HG03108 (cell line): ENCODE measurements around the gene C14orf132.

Experiments
- ATAC-seq: cut with Tn5 transposase; IDR thresholded peaks from one replicate; pipeline ENCODE4 v1.9.1; 2021; ENCODE audit warnings: moderate library complexity; ENCODE audit not compliant: unreplicated experiment

C14orf132 gene

DNA sequence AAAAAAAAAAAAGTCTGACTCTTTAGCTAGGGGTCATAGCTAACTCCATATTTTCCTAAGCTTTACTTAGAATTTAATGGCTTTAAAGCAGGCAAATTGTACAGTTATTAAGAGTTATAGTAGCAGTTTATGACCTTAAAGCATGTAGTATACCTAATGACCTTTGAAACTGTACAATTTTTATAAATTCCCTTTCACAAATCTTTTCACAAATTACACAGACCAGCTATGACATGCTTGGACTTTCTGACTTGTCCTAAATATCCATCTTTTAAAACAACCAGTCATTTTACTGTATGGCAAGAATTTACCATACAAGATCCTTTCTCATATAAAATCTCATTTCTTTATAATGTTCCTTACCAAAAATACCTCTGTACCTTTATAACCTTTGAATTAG is 74.8 kb downstream of the C14orf132 start:
- ATAC-seq = no peak

DNA sequence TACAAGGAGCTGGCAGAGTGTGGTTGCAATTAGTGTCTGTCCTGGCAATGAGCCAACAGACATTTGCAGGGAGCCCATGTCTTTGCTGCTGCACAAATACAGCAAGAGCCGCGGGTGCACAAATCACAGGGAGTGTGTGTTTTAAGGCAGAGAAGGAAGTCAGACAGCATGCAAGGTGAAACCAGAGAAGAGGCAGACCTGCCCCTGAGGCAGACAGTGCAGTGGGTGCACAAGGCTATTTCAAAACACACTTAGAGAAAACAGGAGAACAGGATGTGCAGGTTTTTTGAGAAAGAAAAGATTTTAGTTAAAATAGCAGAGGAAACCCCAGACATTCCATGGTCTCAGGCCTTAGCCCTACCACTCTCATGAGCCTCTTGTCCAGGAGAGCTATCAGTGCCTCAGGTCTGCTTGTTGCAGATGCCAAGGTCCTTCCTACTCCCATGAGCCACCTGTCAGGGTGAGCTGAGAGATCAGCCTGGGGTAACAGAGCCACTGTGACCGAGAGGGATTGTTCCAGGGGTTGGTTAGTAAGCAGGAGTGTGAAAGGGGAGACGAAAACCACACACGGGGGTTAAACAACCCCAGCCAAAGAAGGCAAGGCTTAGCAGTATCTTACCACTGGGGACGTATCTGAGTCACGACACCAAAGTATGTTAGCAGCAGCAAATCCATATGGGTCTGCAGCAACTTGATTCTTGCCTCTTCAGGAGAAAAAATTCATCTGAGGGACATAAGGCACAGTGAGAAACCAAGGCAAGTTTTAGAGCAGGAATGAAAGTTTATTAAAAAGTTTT is 78.1 kb downstream of the C14orf132 start:
- no peak for ATAC-seq

DNA sequence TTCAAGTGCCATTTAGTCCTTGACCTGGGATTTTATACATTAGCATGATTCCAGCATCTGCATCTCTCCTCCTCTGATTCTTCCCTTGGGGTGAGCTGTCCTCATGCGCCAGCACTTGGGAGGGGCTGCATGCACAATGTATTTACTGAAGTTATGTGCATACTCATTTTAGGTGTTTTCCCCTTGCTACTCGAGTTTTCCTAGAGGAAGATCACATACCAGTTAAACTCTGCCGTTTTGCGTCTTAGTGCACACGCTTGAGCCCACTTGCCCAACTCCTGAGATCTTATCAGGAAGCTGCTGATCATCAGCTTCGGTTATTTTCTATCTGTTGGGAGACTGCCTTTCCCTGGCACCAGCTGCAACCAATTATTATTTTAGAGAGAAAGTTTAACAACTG is 78.8 kb downstream of the C14orf132 start:
- ATAC-seq = no peak

DNA sequence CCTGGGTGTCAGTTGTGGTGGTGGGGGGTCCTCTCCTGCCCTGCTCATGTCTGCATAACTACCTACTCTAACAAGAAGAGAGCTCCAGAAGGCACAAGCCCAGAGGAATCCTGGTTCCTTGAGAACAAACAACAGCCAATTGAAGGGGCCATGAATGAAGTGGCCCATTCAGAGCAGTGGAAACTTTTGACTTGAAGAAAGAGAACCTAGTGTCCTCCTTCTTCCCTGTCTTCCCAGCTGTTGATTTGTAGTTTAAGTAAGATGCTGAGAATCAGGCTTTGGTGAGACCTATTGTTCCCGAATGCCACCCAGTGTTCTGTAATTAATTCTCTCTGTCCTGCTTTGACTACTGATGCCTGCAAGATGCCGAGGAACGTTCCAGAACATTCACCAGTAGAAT is 79.2 kb downstream of the C14orf132 start:
- no peak for ATAC-seq

- no peak for ATAC-seq
These were observed 80.8 kb downstream of the C14orf132 start for GRCh38 chr14:96119947-96120346.

DNA sequence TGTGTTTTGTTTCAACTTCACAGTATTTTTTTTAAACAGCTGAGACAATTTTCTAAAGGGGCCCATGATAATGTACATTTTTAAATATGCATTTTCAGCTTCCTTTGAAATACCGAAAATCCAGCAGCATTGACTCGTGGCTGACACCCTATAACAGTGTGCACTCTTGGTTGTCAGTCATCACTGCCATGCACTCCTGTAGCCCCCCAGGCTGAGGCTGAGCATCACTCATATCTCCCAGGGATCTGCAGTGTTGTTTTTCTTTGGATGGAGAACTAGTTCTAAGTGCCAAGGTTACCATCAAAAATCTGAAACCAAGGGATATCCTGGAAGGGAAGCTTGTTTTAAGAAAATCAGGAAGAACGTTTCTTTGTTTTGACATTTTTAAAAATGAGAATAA is 81.2 kb downstream of the C14orf132 start:
- no peak for ATAC-seq

DNA sequence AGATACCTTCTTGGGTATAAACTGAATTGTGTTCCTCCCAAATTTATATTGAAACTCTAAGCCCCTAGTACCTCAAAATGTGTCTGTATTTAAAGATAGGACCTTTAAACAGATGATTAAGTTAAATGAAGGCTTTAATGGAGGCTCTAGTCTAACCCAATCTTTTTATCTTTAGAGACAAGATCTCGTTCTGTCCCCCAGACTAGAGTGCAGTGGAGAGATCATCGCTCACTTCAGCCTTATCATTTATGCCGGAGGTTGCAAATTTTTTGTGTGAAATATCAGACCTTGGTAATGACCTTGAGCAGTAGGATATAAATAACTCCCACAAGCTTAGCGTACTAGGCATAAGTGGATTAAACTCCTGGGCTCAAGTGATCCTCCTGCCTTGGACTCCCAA is 81.8 kb downstream of the C14orf132 start:
- no peak for ATAC-seq

GRCh38 chr14:96121660-96122395 is 82.7 kb downstream of the C14orf132 start:
- no peak for ATAC-seq

DNA sequence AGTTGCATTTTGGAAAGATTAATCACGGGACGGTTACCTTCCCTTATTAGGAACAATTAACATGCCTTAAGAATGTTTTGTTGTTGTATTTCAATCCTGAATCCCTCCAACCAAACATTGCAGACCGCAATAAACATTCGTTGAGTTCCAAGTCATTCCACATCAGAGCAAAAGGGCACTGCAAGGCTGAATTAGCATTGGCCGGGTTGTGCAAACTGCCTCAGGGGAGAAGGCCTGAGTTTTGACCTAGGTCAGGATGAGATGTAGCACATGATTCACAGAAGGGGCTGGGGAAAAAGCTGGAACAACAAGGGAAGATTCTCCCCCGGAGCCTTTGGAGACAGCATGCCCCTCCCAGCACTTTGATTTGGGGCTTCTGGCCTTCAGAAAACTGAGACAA is 83.3 kb downstream of the C14orf132 start:
- ATAC-seq = no peak

DNA sequence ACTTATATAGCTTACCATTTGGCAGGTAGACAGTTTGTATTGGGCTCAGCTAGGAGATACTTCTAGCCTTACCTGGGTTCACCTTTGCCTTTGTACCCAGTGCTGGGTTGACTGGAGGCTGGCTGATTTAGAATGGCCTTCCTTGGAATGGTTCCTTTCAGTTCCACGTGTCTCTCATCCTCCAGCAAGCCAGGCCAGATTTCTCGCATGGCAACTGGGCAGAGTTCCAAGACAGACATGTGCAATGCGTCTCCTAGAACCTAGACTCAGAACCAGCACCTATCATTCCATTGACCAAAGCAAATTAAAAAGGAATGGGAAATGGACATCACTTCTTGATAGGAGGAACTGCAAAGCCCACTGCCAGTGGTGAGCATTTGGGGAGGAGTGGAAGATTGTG is 86.4 kb downstream of the C14orf132 start:
- no peak for ATAC-seq

DNA sequence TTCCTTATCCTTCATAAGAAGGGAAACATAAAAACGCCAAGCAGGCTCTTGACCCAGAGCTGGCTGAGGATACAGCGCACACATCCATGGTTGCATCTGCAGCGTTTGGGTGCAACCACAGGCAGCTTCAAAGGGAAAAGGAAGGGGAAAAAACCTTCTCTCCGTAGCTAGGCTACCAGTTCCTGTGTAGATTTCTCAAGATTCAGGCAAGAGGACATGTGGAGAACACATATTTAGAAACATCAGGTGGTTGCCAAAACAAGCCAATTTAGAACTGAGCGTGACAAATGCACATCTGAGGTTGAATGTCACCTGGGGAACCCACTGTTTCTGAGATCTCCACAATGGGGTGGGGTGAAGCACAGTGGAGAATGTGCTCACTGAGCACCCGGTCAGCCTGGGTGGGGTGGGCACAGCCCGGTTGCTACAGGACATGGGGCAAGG is 87.2 kb downstream of the C14orf132 start:
- peak; percentile 66 for ATAC-seq

- no peak for ATAC-seq
These were observed 87.7 kb downstream of the C14orf132 start for GRCh38 chr14:96126783-96127271.

GRCh38 chr14:96129128-96129736 is 90.1 kb downstream of the C14orf132 start:
- no peak for ATAC-seq

- no peak for ATAC-seq
These were observed 91.2 kb downstream of the C14orf132 start for GRCh38 chr14:96130391-96130790.

DNA sequence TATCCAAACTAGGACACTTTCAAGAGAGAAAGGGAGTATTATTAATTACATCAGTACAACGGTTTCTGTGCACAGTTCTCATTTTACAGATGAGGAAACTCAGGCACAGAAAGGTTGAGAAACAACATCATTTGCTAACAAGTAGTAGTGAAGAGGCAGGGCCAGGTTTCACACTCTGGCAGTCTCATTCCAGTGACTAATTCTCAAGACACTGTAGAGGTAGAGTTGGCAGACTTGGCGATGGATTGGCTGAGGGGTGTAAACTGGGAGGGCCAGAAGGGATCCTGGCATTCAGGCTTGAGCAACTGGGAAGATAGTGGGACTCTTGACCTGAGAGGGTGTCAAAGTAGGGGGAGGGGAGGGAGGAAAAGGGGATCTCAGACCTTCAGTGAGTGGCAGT is 91.7 kb downstream of the C14orf132 start:
- ATAC-seq = no peak

GRCh38 chr14:96131836-96132235 is 92.7 kb downstream of the C14orf132 start:
- no peak for ATAC-seq

- ATAC-seq = no peak
These were observed 95.3 kb downstream of the C14orf132 start for GRCh38 chr14:96134508-96134907.

DNA sequence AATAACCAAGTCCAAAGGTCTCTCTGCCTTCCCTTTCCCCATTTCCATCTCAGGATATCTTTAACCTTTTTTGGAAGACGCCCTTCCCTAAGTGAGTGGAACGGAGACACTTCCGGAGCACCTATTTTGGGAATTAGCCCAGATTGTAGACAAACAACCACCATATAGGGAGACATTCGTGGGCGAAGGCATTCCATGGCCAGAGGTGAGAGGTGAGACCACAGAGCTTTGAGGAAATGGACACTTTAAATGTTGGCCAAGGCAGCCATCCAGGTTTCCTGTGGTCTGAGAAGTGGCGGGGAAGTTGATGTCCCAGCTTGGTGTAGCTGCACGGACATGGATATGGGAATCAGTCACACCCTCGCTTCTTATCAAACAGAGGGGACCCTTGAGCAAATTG is 96.1 kb downstream of the C14orf132 start:
- no peak for ATAC-seq

DNA sequence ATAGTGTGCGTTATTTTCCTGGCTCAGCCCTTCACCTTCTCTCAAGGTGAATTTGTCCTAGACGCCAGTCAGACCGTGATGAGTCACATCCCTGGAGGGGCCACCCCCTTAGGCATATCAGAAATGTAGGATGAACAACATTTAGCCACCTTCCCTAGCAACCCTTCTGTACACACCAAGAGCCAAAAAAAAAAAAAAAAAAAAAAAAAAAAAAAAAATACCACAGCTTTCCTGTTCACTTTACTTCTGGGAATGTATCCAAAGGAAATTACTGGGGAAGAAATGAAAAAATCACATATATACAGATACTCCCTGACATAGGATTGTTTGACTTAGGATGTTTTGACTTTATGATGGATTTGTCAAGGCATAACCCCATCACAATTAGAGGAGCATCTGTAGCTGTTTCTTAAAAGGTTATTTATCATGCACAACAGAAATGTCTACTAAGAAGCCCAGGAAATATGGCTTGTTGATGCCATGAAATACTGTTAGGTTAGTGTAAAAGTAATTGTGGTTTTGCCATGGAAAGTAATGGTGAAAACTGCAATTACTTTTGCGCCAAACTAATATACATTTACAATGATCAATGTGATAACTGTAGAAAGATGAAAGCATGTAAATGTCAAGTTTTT is 97.3 kb downstream of the C14orf132 start:
- no peak for ATAC-seq

DNA sequence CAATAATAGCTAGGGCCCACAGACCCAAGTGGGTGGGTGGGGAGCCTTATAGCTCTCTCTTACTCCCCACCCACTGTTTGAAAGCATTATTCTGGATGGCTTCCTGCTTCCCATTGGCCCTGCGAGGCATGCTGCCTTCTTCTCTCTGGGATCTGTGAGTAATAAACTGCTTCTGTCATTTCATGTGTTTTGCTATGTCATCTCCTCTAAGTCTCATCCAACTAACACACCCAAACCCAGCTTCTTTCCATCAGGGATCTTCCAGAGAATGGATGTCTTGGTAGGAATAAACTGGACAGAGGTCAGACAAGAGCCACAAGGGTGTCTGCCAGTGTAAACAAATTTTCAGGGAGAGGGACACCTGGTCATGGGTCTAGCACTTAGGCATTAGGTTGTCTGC is 99.1 kb downstream of the C14orf132 start:
- no peak for ATAC-seq

DNA sequence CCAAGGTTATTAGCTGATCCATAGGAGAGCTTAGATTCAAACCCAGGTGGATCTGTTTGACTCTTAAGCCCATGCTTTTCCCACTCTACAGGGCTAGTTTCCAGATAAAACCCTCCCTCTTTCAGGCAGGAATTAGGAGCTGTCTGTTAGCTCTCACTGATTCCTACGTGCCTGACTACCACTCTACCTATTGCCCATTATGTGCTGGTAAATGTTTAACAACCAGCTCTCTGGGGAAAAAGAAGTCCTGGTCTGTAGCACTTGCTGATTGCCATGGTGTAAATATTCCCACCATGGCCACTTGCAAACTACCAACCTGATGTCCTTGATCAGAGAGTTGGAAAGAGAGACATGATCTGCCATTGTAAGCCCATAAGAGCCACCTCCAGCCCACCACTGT is 100.0 kb downstream of the C14orf132 start:
- ATAC-seq = no peak
